Uterus (tissue), 4 donors: ENCODE measurements around the gene SALL4. TPM values are rescaled to one million over a fixed set of nuclear protein-coding genes. Genes with fewer than 3 reads are reported as not detected.

Experiments used
- DNase-seq, 2 donors: peaks; one replicate each; pipeline ENCODE4 v3.0.0-alpha.2; 2019 to 2020
- H3K27ac ChIP-seq, 2 donors: fragments of 200-600 bp; sonication (generic); 1 replicate in 1 of 2; 2 replicates in 1 of 2; pipeline ENCODE4 v1.5.1; 2016 to 2018
- H3K27me3 ChIP-seq, 2 donors: fragments of 200-600 bp; sonication (generic); one replicate each; pipeline ENCODE4 v1.5.1; 2018 to 2019; ENCODE audit warnings: control low read depth in 1 of 2
- H3K36me3 ChIP-seq, 2 donors: fragments of 200-600 bp; sonication (generic); one replicate each; pipeline ENCODE4 v1.5.1; 2019; ENCODE audit warnings: control low read depth in 1 of 2
- H3K4me1 ChIP-seq, 2 donors: fragments of 200-600 bp; sonication (generic); one replicate each; pipeline ENCODE4 v1.5.1; 2018 to 2019; ENCODE audit warnings: control low read depth in 1 of 2
- H3K4me3 ChIP-seq, 2 donors: fragments of 200-600 bp; sonication (generic); 1 replicate in 1 of 2; 2 replicates in 1 of 2; pipeline ENCODE4 v1.5.1; 2018 to 2019; ENCODE audit warnings: mild to moderate bottlenecking in 1 of 2
- H3K9me3 ChIP-seq, 2 donors: fragments of 200-600 bp; sonication (generic); one replicate each; pipeline ENCODE4 v1.5.1; 2019; ENCODE audit warnings: control low read depth in 1 of 2
- POLR2A ChIP-seq, 2 donors: fragments of 450-650 bp; IDR thresholded peaks; one replicate each; pipeline ENCODE4 v1.6.1; 2016; ENCODE audit warnings: antibody characterized with exemption in 2 of 2, mild to moderate bottlenecking in 1 of 2, moderate library complexity in 1 of 2
- intact Hi-C: fragments of 100-400 bp; cut with DNase I; formaldehyde crosslinking; loops from one replicate; pipeline ENCODE4 v1.15.1; 2023; ENCODE audit warnings: low total_unique reads
- total RNA-seq, 4 donors: library from RNA; depleted of rRNA in 3 of 4; stranded (reverse); fragments of >200 nt in 3 of 4; gene quantifications; one replicate each; pipeline versions ENCODE4 v1.1.0 to v1.2.4, GENCODE V29; 2014 to 2023
- TF ChIP-seq, protein P1 (sequence below), 4 experiments: fragments of 200-600 bp in 2 of 4; fragments of 450-650 bp in 2 of 4; sonication (generic) in 2 of 4; IDR thresholded peaks; one replicate each; pipeline ENCODE4 v1.5.1; 2016 to 2019; ENCODE audit warnings: antibody characterized with exemption in 4 of 4, mild to moderate bottlenecking in 2 of 4, moderate library complexity in 1 of 4
- donor health status: DM: yes; HTN: yes; CAD: no.

SALL4 gene
- total RNA-seq, 4 donors from 2014 or later: 0.09 to 0.55 TPM; not detected in 2

DNA sequence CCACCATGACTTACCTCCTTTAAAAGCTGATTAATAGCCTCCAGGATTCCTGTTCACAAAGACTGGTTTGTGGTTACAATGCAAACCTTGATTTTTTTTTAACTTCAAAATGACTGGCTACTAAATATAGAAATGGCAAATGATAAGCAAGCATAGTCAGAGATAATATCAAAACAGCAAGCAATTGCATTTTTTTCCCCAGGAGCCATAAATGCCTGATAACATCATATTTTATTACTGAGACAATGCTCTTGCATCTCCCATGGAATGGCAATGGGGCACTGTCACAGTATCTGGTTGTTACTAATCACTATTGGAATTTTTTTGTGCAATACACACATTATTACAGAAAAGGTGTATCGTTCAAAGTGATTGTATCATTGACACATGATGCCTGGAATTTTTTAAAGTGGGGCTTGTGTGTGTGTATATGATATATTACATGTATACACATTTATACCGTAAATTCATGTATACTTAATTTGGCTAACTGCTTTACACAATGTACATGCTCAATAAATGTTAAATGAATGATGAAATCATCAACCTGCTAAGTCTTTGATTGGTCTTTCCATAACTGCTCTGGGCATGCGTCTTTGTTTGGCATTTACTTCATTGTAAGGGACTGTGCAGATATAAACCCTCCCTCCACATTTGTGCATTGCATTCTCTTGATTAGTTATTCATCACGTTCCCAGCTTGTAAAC lies 980 bp upstream of the SALL4 start:
- peaks cover 8 to 27% of the 10 kb centered on the region in 2 donors for H3K27me3 ChIP-seq
- no peak for DNase-seq
- H3K36me3 ChIP-seq: no peaks in the 10 kb centered on the region
- no peak for TF ChIP-seq POLR2A (IDR thresholded peaks at IDR 0.05)
- TF ChIP-seq, protein P1, sequence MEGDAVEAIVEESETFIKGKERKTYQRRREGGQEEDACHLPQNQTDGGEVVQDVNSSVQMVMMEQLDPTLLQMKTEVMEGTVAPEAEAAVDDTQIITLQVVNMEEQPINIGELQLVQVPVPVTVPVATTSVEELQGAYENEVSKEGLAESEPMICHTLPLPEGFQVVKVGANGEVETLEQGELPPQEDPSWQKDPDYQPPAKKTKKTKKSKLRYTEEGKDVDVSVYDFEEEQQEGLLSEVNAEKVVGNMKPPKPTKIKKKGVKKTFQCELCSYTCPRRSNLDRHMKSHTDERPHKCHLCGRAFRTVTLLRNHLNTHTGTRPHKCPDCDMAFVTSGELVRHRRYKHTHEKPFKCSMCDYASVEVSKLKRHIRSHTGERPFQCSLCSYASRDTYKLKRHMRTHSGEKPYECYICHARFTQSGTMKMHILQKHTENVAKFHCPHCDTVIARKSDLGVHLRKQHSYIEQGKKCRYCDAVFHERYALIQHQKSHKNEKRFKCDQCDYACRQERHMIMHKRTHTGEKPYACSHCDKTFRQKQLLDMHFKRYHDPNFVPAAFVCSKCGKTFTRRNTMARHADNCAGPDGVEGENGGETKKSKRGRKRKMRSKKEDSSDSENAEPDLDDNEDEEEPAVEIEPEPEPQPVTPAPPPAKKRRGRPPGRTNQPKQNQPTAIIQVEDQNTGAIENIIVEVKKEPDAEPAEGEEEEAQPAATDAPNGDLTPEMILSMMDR (IDR thresholded peaks at IDR 0.05): no peak
- peaks cover 0 to 14% of the 10 kb centered on the region in 2 donors for H3K4me1 ChIP-seq
- H3K4me3 ChIP-seq: no peak overlapping the region
- no peak overlapping the region for H3K27ac ChIP-seq
- no peaks in the 10 kb centered on the region for H3K9me3 ChIP-seq
- intact Hi-C loops: no loop called here

DNA sequence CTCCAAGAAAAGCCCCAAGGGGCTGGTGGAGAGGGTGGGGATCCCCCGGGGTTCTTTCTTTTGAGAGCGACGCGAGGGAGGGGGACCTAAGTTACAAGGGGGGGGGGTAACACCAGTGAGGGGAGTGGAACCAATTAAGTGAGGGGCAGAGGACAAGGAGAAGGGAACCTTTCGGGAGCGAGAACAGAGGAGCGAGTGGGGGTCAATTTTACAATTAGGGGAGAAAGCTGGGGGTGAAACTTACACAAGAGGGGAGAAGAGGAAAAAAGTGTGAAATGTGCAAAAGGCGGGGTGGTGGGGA lies 548 bp downstream of the SALL4 start:
- intact Hi-C loops: no loop called here
- TF ChIP-seq, protein P1 (IDR thresholded peaks at IDR 0.05): no peak
- no peak for TF ChIP-seq POLR2A (IDR thresholded peaks at IDR 0.05)

DNA sequence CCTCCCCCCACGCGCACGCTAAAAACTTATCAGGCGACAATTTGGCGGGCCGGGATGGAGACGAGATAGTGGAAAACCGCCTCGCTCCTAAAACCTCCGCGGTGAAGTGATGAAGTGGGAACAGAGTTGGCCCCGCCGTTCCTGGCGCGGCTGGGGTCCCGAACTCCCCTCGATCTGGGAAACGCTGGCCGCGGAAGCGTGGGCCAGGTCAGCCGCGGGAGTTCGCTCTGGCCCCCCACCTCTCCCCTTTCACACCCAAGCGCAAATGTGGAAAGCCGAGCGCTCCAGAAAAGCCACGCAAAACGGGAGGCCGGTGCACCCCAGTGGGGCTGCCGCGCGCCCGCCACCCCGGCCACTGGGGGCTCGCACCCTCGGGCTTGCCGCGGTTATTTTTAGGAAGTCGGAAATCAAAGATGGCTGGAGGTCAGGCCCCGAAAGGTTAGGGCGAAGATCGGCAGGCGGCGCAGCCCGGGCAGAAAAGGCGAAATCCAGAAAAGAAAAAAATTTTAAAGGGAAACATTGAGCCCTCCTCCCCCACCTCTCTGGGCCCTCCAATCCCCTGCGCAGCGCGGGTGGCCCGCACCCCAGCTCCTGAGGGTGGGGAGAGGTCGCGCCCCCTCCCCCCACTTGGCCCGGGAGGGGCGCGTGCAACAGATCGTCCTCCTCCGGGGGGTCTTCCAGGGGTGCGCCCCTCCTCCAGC lies 1.0 kb downstream of the SALL4 start:
- no peak for DNase-seq
- peaks cover 8 to 29% of the 10 kb centered on the region in 2 donors for H3K27me3 ChIP-seq
- intact Hi-C loops: no loop called here
- H3K27ac ChIP-seq: no peak overlapping the region
- no peaks in the 10 kb centered on the region for H3K36me3 ChIP-seq
- peaks cover 0 to 14% of the 10 kb centered on the region in 2 donors for H3K4me1 ChIP-seq
- H3K9me3 ChIP-seq: no peaks in the 10 kb centered on the region
- TF ChIP-seq POLR2A (IDR thresholded peaks at IDR 0.05): no peak
- TF ChIP-seq, protein P1 (IDR thresholded peaks at IDR 0.05): no peak
- no peak overlapping the region for H3K4me3 ChIP-seq

More for the DNA sequence above, 548 bp downstream of the SALL4 start:
- Histone ChIP-seq H3K9me3 (no peaks in the 10 kb centered on the region), H3K27ac (no peak overlapping the region), H3K4me1 (peaks cover 0 to 14% of the 10 kb centered on the region in 2 donors), H3K4me3 (no peak overlapping the region), H3K36me3 (no peaks in the 10 kb centered on the region), H3K27me3 (peaks cover 8 to 29% of the 10 kb centered on the region in 2 donors)
- no peak for DNase-seq

DNA sequence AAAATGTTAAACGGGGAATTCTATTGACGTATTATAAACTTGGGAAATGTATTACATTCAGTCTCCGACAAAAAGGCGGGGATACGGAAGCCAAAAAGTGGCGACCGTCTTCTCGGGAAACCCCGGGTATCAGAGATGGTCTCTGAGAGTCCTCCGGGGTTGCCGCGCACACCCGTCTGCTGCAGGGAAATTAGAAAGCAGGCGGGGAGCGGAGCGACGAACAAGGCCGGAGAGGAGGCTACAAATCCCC lies 1.5 kb downstream of the SALL4 start:
- Histone ChIP-seq H3K27me3 (peaks cover 8 to 29% of the 10 kb centered on the region in 2 donors), H3K27ac (no peak overlapping the region)
- intact Hi-C loops: no loop called here

More for the DNA sequence above, 1.5 kb downstream of the SALL4 start:
- Histone ChIP-seq H3K4me1 (peaks cover 0 to 14% of the 10 kb centered on the region in 2 donors), H3K36me3 (no peaks in the 10 kb centered on the region), H3K9me3 (no peaks in the 10 kb centered on the region), H3K4me3 (no peak overlapping the region)
- no peak for TF ChIP-seq POLR2A (IDR thresholded peaks at IDR 0.05)
- TF ChIP-seq, protein P1 (IDR thresholded peaks at IDR 0.05): no peak
- no peak for DNase-seq
